DND-41 (cell line): ENCODE measurements around the gene ARTN.

Experiments
- ATAC-seq: fragments of 200-7000 bp; cut with Tn5 transposase; 3 replicates; pipeline ENCODE4 v1.9.1; 2021; ENCODE audit warnings: low read depth; ENCODE audit not compliant: insufficient read depth
- DNase-seq: peaks from one replicate; pipeline ENCODE4 v3.0.0-alpha.2; 2020
- H2AFZ ChIP-seq: 2 replicates; pipeline ENCODE4 v1.6.0; 2012; ENCODE audit warnings: low read depth, low read length
- H3K27ac ChIP-seq: 2 replicates; pipeline ENCODE4 v1.5.1; 2012; ENCODE audit warnings: low read length, inconsistent platforms
- H3K27me3 ChIP-seq: fragments of 200-600 bp; sonication (generic); 2 replicates; pipeline ENCODE4 v1.6.0; 2012; ENCODE audit warnings: low read length, mild to moderate bottlenecking, inconsistent platforms; ENCODE audit not compliant: insufficient read depth, poor library complexity
- H3K36me3 ChIP-seq: 2 replicates; pipeline ENCODE4 v1.5.1; 2012; ENCODE audit warnings: low read length, inconsistent platforms; ENCODE audit not compliant: insufficient read depth
- H3K4me1 ChIP-seq: 2 replicates; pipeline ENCODE4 v1.5.1; 2012; ENCODE audit warnings: mild to moderate bottlenecking, low read length; ENCODE audit not compliant: insufficient read depth
- H3K4me2 ChIP-seq: 2 replicates; pipeline ENCODE4 v1.6.0; 2012; ENCODE audit warnings: mild to moderate bottlenecking, moderate library complexity, low read length, inconsistent platforms; ENCODE audit not compliant: insufficient read depth
- H3K4me3 ChIP-seq, 2 experiments: fragments of 200-600 bp in 1 of 2; shearing (Covaris generic) in 1 of 2; 2 replicates each; pipeline ENCODE4 v1.5.1; 2012 to 2016; ENCODE audit warnings: inconsistent platforms in 2 of 2, low read length in 2 of 2, mild to moderate bottlenecking in 2 of 2, low read depth in 1 of 2, moderate library complexity in 1 of 2
- H3K79me2 ChIP-seq: 2 replicates; pipeline ENCODE4 v1.6.0; 2012; ENCODE audit warnings: low read length, inconsistent platforms; ENCODE audit not compliant: insufficient read depth
- H3K9ac ChIP-seq: 2 replicates; pipeline ENCODE4 v1.6.0; 2012; ENCODE audit warnings: low read depth, mild to moderate bottlenecking, inconsistent platforms, low read length, moderate library complexity
- H3K9me3 ChIP-seq: 2 replicates; pipeline ENCODE4 v1.5.1; 2012; ENCODE audit warnings: low read length, moderate library complexity, mild to moderate bottlenecking, inconsistent platforms; ENCODE audit not compliant: insufficient read depth, severe bottlenecking
- H4K20me1 ChIP-seq: 2 replicates; pipeline ENCODE4 v1.6.0; 2012; ENCODE audit warnings: low read length; ENCODE audit not compliant: insufficient read depth
- CTCF ChIP-seq: IDR thresholded peaks from 2 replicates; pipeline ENCODE4 v1.5.1; 2012; ENCODE audit warnings: borderline replicate concordance, low read length, moderate library complexity, mild to moderate bottlenecking; ENCODE audit not compliant: poor library complexity, severe bottlenecking; ENCODE audit errors: extremely low read depth
- EZH2 ChIP-seq: IDR thresholded peaks from 3 replicates; pipeline ENCODE4 v1.6.1; 2012; ENCODE audit warnings: borderline replicate concordance, low read depth, mild to moderate bottlenecking, moderate library complexity, low read length, inconsistent platforms; ENCODE audit not compliant: severe bottlenecking

The ARTN gene

GRCh38 chr1:43962324-43962723, 28.7 kb downstream of the ARTN start:
- Histone ChIP-seq H3K4me2 (no peak overlapping the region), H3K79me2 (no peaks in the 10 kb centered on the region), H3K4me1 (no peaks in the 10 kb centered on the region), H3K27me3 (no peaks in the 10 kb centered on the region), H4K20me1 (no peaks in the 10 kb centered on the region), H3K9me3 (no peaks in the 10 kb centered on the region), H3K27ac (no peak overlapping the region), H3K36me3 (peaks cover 37% of the 10 kb centered on the region), H2AFZ (no peak overlapping the region), H3K4me3 (no peak overlapping the region), H3K9ac (no peak overlapping the region)
- no peak for TF ChIP-seq CTCF
- no peak for TF ChIP-seq EZH2
- no peak for ATAC-seq
- no peak for DNase-seq

GRCh38 chr1:43963006-43963405, 29.4 kb downstream of the ARTN start:
- Histone ChIP-seq H3K9me3 (no peaks in the 10 kb centered on the region), H3K27me3 (no peaks in the 10 kb centered on the region), H3K27ac (no peak overlapping the region), H4K20me1 (0 out of 2 replicates have a peak, but pooled peaks cover 3% of the 10 kb centered on the region), H3K4me2 (no peak overlapping the region), H3K79me2 (no peaks in the 10 kb centered on the region), H3K9ac (no peak overlapping the region), H3K4me1 (no peaks in the 10 kb centered on the region), H2AFZ (no peak overlapping the region), H3K4me3 (no peak overlapping the region), H3K36me3 (peaks cover 33% of the 10 kb centered on the region)
- DNase-seq (no peak), ATAC-seq (peak; percentile 45; the same call in 1 of the 3 replicates)
- TF ChIP-seq EZH2 (no peak), CTCF (no peak)

- Histone ChIP-seq H3K27ac (no peak overlapping the region), H3K27me3 (no peaks in the 10 kb centered on the region), H3K79me2 (no peaks in the 10 kb centered on the region), H3K9ac (no peak overlapping the region), H3K4me2 (no peak overlapping the region), H3K4me3 (no peak overlapping the region), H3K36me3 (peaks cover 25% of the 10 kb centered on the region), H3K9me3 (no peaks in the 10 kb centered on the region), H3K4me1 (no peaks in the 10 kb centered on the region), H2AFZ (no peak overlapping the region), H4K20me1 (0 out of 2 replicates have a peak, but pooled peaks cover 3% of the 10 kb centered on the region)
- DNase-seq (no peak), ATAC-seq (no peak)
- no peak for TF ChIP-seq CTCF
- no peak for TF ChIP-seq EZH2
Measured at GRCh38 chr1:43963890-43964289, 30.3 kb downstream of the ARTN start.

- Histone ChIP-seq H3K4me1 (peaks cover 9% of the 10 kb centered on the region), H3K27ac (no peak overlapping the region), H3K27me3 (no peaks in the 10 kb centered on the region), H3K4me3 (no peak overlapping the region), H3K9me3 (no peaks in the 10 kb centered on the region), H3K9ac (no peak overlapping the region), H3K4me2 (no peak overlapping the region), H2AFZ (no peak overlapping the region), H3K36me3 (peaks cover 24% of the 10 kb centered on the region), H4K20me1 (0 out of 2 replicates have a peak, but pooled peaks cover 3% of the 10 kb centered on the region), H3K79me2 (peaks cover 5% of the 10 kb centered on the region)
- TF ChIP-seq CTCF (no peak), EZH2 (no peak)
- DNase-seq, result no peak
- no peak for ATAC-seq
Measured at GRCh38 chr1:43965316-43965715, 31.7 kb downstream of the ARTN start.
